HG02938 (cell line): Measurements from ENCODE around the gene PRKCH.

Experiments used
- ATAC-seq: cut with Tn5 transposase; IDR thresholded peaks from one replicate; pipeline ENCODE4 v1.9.1; 2021; ENCODE audit warnings: mild to moderate bottlenecking, moderate library complexity; ENCODE audit not compliant: unreplicated experiment

The PRKCH gene

DNA sequence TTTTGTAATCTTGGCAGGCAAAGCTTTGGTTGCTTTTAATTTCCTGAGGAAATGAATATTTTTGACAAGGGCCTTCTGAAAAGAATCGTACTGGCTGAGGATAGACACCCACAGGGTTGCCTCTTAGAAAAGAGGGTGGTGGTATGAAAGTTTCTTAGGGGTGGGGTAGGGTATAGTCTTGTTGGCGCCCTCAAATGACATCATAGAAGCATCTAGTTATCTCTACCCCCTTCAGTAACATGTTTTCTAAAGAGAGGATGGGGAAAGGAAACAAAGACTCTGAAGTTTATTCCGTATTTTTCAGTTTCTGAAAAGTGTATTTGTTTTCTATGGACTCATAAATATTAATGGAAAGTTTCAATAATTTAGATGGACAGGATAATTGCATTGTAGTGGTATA is 13.7 kb downstream of the PRKCH start:
- no peak for ATAC-seq

DNA sequence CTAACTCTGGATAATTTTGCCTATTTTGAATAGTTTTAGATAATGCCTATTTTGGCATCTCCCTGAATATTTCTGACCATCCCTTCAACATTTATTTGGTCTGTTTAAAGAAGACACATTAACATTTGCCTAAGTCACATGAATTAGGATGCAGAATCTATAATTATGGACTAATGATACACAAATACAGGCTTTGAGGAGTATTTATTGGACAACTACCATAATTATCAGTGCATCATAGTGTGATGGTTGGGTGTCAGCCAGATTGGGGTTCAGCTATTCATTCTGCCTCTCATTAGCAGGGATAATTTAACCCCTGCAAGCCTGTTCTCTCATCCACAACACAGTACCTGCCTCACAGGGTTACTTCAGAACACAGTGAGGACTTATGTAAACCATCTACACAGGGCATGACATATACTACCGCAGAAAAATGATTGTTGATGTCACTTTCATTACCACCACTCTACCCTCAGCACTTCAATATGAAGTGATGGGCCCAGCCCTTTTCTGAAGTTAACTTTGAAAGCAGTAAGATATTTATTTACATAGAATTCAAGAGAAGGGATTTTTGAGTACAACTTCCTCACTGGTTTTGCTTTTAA is 14.4 kb downstream of the PRKCH start:
- no peak for ATAC-seq

DNA sequence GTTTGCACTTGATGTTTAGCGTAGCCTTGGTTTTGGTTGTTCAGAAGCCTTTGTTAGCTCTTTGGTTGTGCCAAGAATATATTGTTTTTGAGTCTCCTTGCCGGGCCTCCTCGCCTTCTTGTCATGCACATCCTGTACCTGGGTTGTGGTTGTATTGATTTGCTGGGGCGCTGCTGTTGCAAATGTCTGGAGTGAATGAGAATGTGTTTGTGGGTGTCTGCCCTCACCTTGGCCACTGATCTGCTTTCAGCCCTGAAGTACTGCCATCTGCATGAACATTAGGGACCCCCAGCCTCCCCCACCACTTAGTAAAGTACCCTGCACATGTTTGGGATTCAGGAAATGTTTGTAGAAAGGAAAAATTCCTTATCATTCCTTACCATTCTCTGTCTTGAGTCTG is 16.5 kb downstream of the PRKCH start:
- ATAC-seq, result no peak

DNA sequence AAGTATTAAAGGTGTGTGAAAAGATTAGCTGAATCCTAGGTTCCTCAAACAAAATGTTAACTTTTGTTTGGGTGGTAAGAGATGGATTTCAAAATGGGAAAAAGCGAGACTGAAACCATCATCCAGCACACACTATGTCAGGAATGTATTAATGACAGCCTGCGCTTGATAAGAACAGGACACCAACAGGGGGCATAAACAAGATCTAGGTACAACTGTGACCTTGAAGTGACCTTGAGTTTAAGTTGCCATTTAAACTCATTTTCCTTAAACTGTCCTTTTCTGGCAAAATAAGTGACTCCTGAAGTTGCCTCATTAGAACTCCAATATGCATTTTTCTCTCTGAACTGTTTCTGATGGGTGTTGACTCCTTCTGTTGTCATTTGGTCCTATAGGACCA is 17.1 kb downstream of the PRKCH start:
- ATAC-seq, result no peak

DNA sequence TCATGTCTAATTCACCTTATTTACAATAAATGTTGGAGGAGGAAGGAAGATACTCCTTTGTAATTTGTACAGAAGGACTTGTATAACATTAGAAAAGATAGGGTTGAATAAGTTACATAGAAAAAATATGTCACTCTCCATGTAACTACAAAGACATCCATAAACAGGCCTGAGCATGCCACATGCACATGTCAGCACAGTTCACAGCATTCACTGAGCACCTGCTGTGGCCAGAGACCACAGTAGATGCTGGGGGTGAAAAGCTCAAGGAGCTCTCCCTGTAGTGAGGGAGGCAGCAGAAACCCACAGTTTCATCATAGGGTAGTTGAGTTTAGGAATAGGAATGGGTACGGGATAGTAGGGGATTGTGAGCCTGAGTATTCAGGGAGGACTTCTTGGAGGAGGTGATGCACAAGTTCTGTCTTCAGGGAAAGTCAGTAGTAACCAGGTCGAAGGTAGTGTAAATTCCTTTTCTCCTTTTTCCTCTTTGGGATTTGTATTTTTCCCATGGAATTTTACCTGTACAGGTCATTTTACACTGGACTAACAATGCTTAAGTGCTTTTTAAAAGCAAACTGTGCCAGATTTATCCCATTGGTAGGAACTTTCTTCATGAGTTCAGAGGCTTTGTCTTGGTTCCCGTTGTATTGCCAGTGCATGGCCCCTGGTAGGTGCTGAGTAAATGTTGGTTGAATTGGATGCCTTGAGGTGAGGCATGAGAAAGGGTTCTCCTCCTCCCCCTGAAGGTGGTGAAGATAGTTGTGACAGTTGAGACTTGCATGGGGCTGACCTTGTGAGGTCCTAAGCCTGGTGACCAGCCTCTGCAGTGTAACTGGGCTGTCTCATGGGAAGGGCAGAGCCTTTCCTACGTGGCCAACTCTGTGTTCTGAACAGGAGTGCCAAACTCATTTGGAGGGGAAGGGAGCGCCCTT is 20.2 kb downstream of the PRKCH start:
- no peak for ATAC-seq

DNA sequence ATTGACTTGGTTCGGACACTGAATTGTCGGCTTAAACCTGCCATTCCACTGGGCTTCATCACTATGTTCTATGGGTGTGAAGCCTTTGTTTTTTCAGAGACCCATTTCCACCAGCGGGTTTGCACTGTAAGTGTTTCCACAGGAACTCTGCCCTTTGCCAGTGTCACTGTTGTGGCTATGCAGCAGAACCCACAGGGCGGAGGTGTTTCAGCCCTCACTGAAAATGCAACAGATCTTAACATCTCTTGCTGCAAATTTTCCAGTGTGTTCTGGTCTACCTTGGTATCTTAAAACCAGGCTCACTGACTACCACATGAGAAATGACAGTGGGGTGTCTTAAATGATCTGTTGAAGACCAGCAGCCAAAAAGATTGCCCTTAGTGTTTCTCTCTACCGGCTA is 21.1 kb downstream of the PRKCH start:
- no peak for ATAC-seq

DNA sequence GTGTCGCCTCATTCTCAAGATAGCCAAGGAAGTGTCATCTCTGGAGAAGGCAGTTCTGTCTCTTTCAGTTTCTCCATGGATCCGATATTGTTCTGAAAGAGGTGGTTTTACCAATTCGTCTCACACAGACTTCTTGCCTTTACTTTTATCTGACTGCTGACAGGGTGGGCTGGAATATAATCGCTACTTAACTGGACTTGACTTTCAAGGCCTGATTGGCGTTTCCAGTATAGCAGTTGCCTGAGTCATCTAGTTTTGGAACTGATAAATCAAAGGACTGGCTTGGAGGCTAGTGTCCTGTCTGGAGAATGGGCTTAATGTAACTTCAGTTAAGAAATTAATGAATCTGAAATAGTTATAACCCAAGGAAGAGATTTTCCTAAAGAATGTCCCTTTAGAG is 21.6 kb downstream of the PRKCH start:
- no peak for ATAC-seq

DNA sequence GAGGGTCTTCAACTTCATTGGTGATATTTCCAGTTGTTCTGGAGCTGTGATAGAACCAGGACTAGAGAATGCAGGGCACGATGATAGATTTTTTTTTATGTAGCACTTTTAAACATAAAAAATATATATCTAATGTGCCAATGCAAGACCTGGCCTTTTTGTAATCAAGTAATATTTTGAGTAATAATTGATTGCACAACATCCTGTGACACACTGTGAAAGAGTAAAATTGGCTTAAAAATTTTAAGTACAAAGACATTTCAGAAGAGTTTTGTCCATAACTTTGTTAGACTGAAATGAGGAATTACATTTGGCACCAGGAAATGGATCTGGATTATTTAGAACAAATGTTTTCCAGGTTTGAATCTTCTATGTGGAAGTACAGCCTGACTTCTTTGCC is 22.1 kb downstream of the PRKCH start:
- no peak for ATAC-seq

DNA sequence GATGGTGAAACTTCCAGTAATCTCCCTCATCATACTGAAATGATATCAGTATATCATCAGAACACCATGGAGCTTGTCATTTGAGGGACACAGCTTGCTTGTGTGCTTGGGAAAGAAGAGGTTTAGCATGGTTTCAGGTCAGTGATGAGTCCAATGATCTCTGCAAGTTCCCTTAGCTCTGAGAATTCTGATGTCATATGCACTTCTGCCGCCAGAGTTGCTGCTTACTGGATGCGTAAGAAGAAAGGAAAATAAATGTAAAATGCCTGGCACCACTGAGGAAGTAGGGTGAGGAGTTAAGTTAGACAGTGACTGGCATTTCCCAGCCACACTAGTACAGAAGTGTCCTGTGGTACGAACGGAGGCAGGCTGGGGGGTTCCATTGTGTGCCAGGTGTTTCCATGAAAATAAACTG is 22.6 kb downstream of the PRKCH start:
- ATAC-seq, result no peak

DNA sequence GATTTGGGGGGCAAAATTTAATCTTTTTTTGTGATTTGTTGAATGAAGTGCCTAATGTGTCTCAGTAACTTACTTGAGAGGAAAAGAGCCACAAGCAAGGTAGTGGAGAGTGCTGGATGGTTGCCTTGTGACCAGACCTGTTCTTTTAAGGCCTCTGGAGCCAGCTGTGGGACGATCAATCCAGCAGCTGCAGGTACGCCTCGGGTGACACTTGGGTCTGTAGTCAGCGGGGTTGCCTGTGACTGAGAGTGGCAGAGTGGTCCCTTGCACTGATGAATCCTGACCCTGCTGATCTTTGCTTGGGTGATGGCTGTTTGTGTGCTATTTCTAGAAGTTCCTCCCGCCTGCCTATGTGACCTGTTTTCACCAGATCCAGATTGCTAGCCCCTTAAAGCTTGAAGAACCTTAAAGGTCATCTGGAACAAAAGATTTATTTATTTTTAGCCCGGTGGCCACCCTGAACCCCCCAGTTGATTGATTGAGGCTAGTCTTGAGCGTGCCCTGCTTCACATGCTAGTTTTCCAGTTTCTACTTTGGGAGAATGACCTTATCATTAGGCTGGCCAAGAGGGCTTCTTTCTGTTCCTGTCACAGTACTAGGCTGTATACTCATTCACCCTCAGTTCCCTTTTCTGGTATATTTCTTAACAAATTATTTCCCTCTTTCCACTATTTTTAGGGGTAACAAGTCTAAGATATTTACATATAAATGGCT is 23.2 kb downstream of the PRKCH start:
- no peak for ATAC-seq

DNA sequence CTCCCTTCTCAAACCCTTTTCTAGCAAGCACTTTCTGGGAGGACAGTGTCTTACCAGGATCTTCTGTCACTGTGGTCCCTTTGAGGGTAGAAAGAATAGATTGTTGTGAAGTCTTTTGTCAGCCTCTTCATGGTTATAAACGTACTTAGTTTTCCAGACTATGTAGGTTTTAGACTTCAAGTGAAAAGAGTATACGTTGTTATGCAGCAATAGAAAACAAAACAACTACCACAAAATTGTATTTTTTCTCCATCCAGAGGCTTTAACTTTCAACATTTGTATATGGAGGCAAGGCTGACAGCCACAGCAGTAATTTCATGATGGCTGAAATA is 23.7 kb downstream of the PRKCH start:
- ATAC-seq, result no peak

DNA sequence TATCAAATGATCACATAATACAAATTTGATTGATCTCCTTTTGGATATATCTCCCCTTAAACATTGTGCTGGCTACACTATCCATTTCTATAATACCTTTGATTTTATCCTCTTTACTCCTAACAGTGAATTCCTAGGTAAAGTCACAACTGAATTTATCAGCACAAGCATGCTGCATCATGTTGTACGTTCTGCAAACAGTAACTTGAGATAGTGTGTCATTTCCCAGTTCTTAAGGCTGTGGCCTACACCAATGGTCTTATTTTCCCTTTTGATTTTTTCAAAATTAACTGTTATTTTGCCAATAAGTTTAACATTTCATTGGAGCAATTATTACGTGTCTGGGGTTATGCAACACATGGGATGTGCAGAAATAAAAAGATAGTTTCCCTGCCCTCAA is 24.8 kb downstream of the PRKCH start:
- no peak for ATAC-seq

DNA sequence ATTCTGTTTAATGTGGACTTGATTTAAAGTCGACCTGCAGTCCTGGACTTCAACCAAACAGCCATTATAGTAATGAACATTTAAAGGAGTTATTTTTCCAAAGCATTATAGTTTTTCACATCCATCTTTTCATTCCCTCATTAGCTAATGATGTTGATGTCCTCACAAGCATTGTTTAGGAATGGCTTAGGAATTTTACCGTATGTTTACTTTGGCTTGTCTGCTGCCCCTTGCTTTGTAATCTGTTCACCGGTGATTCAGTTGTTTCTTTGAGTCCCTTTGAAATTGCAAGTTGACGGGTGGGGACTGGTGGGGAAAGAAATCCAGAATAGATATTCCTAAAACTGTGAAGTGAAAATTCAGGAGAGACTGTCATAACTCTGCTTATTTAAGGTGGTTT is 25.4 kb downstream of the PRKCH start:
- no peak for ATAC-seq

DNA sequence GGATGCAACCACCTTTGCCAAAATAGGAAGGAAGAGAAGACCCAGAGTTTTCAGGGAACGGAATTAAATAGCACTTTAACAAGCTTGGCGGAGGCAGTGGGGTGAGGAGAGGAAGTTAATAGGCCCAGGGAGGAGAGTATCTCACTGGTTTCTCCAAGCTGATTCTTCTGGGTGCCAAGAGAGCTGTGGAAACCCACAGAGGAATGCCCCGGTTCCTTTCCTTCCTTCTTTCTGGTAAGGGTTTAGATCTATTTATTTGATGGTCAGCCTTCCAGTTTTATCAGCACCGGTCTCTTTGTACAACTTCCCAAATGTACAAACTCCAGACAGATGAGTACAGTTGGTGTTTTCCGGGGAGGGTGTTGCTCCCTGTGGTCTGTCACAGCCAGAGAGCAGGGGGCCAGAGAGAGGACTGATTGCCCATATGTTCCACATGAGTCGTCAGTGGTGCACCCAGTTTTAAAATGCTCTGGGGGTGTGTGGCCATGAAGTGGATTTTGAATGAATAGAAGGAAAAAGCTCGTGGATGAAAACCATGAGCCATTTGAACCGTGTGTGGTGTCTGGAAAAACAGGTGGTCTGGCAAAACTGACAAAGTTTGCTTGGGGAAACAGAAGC is 26.6 kb downstream of the PRKCH start:
- no peak for ATAC-seq

DNA sequence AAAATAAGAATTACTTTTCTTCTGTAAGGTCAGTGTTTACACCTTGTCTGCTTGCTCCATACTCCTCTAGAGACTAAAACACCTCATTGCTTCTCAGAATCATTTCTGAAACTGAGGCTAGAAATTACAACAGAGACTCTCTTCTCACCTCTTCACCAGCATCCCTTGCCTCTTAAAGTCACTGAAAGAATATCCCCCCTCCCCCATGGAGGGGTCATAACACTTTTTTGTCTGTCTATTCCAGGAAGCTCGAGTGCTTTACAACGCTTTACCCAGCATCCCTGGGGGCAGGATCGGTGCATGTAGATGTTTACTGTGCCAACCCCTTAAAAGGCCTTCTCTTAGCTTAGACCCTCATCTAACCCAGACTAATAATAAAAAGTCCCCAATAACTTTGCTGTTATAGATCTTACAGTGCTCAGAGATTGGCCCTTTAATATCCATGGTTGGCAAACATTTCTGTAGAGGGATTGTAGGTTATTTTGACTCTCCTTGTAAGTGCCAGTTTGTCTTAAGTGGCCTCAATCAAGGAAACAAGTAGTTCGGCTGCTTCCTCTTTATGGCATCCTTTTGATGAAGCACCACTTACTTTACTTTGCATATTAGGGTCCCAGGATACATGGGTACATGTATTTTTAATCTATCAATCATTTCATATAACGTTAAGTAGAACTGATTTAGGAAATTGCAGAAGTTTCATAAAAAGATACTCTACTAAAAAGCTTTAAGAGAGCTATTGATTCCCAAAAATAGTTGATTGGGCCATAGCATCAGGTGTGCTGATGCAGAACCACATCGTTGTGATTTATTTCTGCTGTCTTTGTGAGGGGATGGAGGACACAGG is 29.3 kb downstream of the PRKCH start:
- ATAC-seq, result no peak

DNA sequence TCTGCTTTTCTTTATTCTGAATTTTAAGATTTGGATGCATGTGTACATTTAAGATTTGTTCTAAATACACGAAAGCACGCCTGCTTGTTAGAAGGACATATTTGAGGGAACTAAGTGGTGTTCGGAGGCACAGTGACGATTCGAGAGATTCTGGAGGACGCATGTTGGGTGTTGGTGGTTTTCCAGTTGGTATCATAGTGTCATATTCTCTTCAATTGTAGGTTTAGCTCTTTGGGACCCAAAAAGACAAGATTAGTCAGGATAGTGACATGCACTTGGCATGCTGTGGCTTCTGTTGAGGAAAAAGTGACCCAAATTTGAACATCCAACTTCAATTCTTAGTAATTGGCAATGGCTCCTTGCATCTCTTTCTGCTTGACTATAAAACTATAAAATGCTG is 30.1 kb downstream of the PRKCH start:
- no peak for ATAC-seq

DNA sequence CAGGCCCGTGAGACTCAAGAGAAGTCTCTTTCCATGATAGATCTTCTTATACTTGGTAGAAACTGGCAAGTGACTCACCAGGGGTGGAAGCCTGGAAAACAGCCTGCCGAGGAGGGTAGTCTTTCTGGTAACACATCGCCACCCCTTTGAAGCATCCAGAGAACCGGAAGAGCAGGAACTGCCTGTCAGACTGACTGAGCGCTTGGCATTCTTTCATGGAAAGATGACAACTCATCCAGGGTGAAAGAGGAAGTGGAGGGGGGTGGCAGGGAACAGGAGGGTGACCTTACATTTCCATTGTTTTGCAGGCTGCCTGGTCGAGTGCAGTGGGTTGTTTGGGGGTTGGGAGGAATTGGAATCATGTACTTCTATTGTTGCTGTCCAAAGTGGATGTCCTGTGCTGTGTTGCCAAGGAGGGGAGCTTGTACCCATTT is 34.5 kb downstream of the PRKCH start:
- no peak for ATAC-seq

DNA sequence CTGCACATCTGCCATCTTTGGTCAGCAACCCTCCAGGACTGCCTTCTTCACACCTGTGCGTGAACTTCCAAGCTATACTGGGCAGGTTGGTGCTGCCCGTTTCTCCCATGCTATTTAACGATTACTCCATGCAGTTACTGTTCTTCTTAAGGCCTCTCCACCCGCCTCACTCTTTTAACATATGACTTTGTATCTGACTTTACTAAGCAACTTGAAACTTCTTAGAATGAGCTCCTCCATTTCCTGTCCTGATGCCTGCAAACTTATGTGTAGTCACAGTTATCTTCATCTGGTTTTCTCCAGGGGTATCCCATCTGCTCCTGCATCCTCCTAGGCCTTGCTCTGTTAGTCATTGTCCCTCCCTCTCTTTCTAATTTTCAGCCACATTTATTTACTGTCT is 35.7 kb downstream of the PRKCH start:
- ATAC-seq, result no peak

DNA sequence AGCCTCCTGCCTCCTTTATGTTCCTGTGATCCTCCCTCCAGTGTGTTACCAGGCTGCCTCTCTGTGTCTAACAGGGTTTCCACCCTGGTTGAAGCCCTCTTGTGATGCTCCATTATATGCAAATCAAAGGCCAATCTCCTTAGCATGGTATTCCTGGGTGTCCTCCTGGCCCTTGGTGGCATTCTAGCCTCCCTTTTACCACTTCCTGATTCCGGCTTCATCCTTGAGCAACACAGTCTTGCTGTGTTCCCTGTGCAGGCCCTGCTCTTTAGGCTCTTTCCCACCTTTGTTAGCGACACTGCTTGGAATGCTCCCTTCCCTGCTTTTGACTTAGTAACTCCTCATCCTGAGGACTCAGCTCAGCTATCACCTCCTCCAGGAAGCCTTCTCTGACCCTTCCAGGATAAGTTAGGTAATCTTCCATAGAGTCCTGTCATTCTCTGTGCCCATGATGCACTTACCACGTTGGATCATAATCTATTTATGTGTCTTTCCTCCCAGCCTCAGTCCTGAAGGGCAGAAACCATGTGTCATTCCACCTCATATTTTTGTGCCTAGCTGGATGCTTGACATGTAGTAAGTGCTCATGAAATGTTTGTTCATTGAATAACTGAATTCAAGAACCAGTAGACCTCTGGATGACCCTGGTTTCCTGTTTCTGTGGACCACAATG is 37.3 kb downstream of the PRKCH start:
- no peak for ATAC-seq
